ENCODE data around the gene TMEM132C.

- no peak for TF ChIP-seq CTCF (conservative IDR thresholded peaks at IDR 0.05; ENCODE audit: low read depth, low read length)
- TF ChIP-seq EZH2phosphoT487 (IDR thresholded peaks at IDR 0.05; ENCODE audit: borderline replicate concordance, low read length), result no peak
These were observed 191.5 kb downstream of the TMEM132C start for GRCh38 chr12:128458301-128458974.
